Hepatocyte (in vitro differentiated cells): ENCODE results near the gene KRTAP9-8. TPM values are rescaled to one million over a fixed set of nuclear protein-coding genes. Genes with fewer than 3 reads are reported as not detected.
"Not testable (repeated sequence)": the region's sequence is repeated elsewhere in the genome, so short reads cannot be mapped to it uniquely, and the experiment has no call there.

ENCODE experiments used
- DNase-seq: peaks from one replicate; pipeline ENCODE4 v3.0.0-alpha.2; 2016; ENCODE audit warnings: low spot score
- H2AFZ ChIP-seq: fragments of 200-600 bp; sonication (generic); 2 replicates; pipeline ENCODE4 v1.6.0; 2016; ENCODE audit warnings: antibody characterized with exemption, mild to moderate bottlenecking
- H3K27ac ChIP-seq: fragments of 200-600 bp; sonication (generic); 2 replicates; pipeline ENCODE4 v1.5.1; 2016; ENCODE audit warnings: mild to moderate bottlenecking
- H3K27me3 ChIP-seq: fragments of 200-600 bp; sonication (generic); 2 replicates; pipeline ENCODE4 v1.6.1; 2016
- H3K36me3 ChIP-seq: fragments of 200-600 bp; sonication (generic); replicated peaks from 2 replicates; pipeline ENCODE4 v1.5.1; 2016; ENCODE audit warnings: low read depth; ENCODE audit not compliant: insufficient read depth
- H3K4me1 ChIP-seq: fragments of 200-600 bp; sonication (generic); 2 replicates; pipeline ENCODE4 v1.5.1; 2016; ENCODE audit warnings: mild to moderate bottlenecking, moderate library complexity; ENCODE audit not compliant: insufficient read depth
- H3K4me2 ChIP-seq: fragments of 200-600 bp; sonication (generic); 2 replicates; pipeline ENCODE4 v1.6.0; 2016
- H3K4me3 ChIP-seq: fragments of 200-600 bp; sonication (generic); 2 replicates; pipeline ENCODE4 v1.5.1; 2016; ENCODE audit warnings: mild to moderate bottlenecking
- H3K79me2 ChIP-seq: fragments of 200-600 bp; sonication (generic); 2 replicates; pipeline ENCODE4 v1.6.0; 2017; ENCODE audit warnings: mild to moderate bottlenecking
- H3K9me2 ChIP-seq: fragments of 200-600 bp; sonication (generic); replicated peaks from 2 replicates; pipeline ENCODE4 v1.6.0; 2017; ENCODE audit warnings: mild to moderate bottlenecking; ENCODE audit not compliant: insufficient read depth
- H3K9me3 ChIP-seq: fragments of 200-600 bp; sonication (generic); 2 replicates; pipeline ENCODE4 v1.5.1; 2016; ENCODE audit warnings: low read depth, mild to moderate bottlenecking
- H4K20me1 ChIP-seq: fragments of 200-600 bp; sonication (generic); 2 replicates; pipeline ENCODE4 v1.6.0; 2016; ENCODE audit warnings: mild to moderate bottlenecking; ENCODE audit not compliant: insufficient read depth, poor library complexity, severe bottlenecking
- CTCF ChIP-seq: fragments of 200-600 bp; sonication (generic); IDR thresholded peaks from 2 replicates; pipeline ENCODE4 v1.5.1; 2016; ENCODE audit warnings: antibody characterized with exemption, mild to moderate bottlenecking; ENCODE audit not compliant: poor library complexity
- EZH2 ChIP-seq: fragments of 200-600 bp; sonication (generic); IDR thresholded peaks from 2 replicates; pipeline ENCODE4 v1.6.1; 2016; ENCODE audit warnings: antibody characterized with exemption, mild to moderate bottlenecking, borderline replicate concordance
- EZH2phosphoT487 ChIP-seq: fragments of 200-600 bp; sonication (generic); IDR thresholded peaks from one replicate; pipeline ENCODE4 v1.6.1; 2018; ENCODE audit warnings: antibody characterized with exemption, mild to moderate bottlenecking, low read depth, moderate library complexity; ENCODE audit not compliant: unreplicated experiment, severe bottlenecking
- WGBS: methylation state at CpG from one replicate; pipeline ENCODE4 v1.1.6; 2016; ENCODE audit warnings: low lambda C conversion rate; ENCODE audit errors: missing lambda C conversion rate; 5-methylcytosine and 5-hydroxymethylcytosine counted together
- polyA plus RNA-seq: library from polyadenylated mRNA; unstranded; fragments of >200 nt; fragmentation: Nextera tagmentation; extraction: Ambion mirVana; gene quantifications from 2 replicates; pipeline ENCODE4 v1.2.1, GENCODE V29; 2016
- total RNA-seq: library from RNA; depleted of rRNA; stranded (reverse); fragments of >200 nt; gene quantifications from 2 replicates; pipeline ENCODE4 v1.2.3, GENCODE V29; 2014

KRTAP9-8 gene
- total and polyA plus RNA-seq, 2 experiments from 2014 or later = not detected

- Histone ChIP-seq H3K36me3 (no peaks in the 10 kb centered on the region), H3K27ac (no peak overlapping the region), H3K4me3 (no peak overlapping the region), H3K79me2 (no peaks in the 10 kb centered on the region), H4K20me1 (no peaks in the 10 kb centered on the region), H2AFZ (no peak overlapping the region), H3K9me3 (no peaks in the 10 kb centered on the region), H3K27me3 (peaks cover 28% of the 10 kb centered on the region), H3K4me1 (no peaks in the 10 kb centered on the region), H3K9me2 (no peaks in the 10 kb centered on the region), H3K4me2 (no peak overlapping the region)
- TF ChIP-seq CTCF = no peak
- no peak for TF ChIP-seq EZH2phosphoT487
- TF ChIP-seq EZH2 = no peak
- DNase-seq = no peak
Observed at GRCh38 chr17:41230094-41230493, 7.7 kb upstream of the KRTAP9-8 start.

- no peak for TF ChIP-seq EZH2
- TF ChIP-seq EZH2phosphoT487 = no peak
- TF ChIP-seq CTCF = no peak
- 84% methylated on average over 6 of the region's 6 CpGs for WGBS
Observed at GRCh38 chr17:41231731-41232130, 6.1 kb upstream of the KRTAP9-8 start.

DNA sequence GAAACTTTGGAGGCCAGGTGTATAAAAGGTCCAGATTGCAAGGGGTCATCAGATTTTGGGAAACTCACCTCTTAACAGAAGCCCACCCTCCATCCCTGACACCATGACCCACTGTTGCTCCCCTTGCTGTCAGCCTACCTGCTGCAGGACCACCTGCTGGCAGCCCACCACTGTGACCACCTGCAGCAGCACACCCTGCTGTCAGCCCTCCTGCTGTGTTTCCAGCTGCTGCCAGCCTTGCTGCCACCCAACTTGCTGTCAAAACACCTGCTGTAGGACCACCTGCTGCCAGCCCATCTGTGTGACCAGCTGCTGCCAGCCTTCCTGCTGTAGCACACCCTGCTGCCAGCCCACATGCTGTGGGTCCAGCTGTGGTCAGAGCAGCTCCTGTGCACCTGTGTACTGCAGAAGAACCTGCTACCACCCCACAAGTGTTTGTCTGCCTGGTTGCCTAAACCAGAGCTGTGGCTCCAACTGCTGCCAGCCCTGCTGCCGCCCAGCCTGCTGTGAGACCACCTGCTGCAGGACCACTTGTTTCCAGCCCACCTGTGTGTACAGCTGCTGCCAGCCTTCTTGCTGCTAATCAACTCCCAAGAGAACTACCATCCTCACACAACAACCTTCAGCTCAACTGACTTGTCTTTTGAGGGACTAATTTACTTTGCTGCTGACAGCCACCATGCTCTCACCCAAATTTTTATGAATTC lies 5.2 kb upstream of the KRTAP9-8 start, which contains the start of gene KRTAP9-3:
KRTAP9-3 (plus strand) TSS at position 51 of the 707 bp plus-strand sequence; CDS start at position 104, 53 bp downstream.
- H3K36me3 ChIP-seq = not testable (repeated sequence)

More at GRCh38 chr17:41231731-41232130, 6.1 kb upstream of the KRTAP9-8 start:
- no peak overlapping the region for H2AFZ ChIP-seq
- H3K4me1 ChIP-seq = no peaks in the 10 kb centered on the region
- H3K4me2 ChIP-seq = no peak overlapping the region
- no peak overlapping the region for H3K4me3 ChIP-seq
- DNase-seq = no peak
- no peaks in the 10 kb centered on the region for H3K36me3 ChIP-seq
- no peaks in the 10 kb centered on the region for H3K9me3 ChIP-seq
- H3K27ac ChIP-seq = no peak overlapping the region
- H3K27me3 ChIP-seq = peaks cover 28% of the 10 kb centered on the region
- no peaks in the 10 kb centered on the region for H3K9me2 ChIP-seq
- H4K20me1 ChIP-seq = no peaks in the 10 kb centered on the region
- no peaks in the 10 kb centered on the region for H3K79me2 ChIP-seq

DNA sequence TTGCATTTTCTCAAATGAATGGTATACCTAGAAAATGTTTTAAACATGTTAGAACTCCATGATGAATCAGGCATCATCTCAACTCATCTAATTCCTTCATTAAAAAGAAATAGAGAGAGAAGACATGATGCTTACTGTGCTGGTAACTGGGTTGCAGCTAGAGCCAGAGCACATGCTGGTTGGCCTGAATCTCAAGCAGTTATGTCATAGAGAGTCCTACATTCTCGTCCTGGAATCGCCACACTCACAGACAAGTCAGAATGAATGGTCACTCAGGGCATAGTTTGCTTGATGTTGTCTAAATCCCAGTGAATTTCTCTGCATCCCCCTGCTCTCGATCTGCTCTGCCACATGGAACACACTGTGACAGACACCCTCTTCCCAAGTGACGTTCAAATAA lies 683 bp upstream of the KRTAP9-8 start:
- H2AFZ ChIP-seq, H3K9me3 ChIP-seq, H3K27ac ChIP-seq, H3K9me2 ChIP-seq, H3K4me3 ChIP-seq, H3K79me2 ChIP-seq, H3K4me2 ChIP-seq, H3K36me3 ChIP-seq, H3K4me1 ChIP-seq, H4K20me1 ChIP-seq, DNase-seq: not testable (repeated sequence)
- H3K27me3 ChIP-seq = peaks cover 17% of the 10 kb centered on the region
- WGBS = 81% methylated on average over 4 of the region's 4 CpGs

More for the DNA sequence above, 5.2 kb upstream of the KRTAP9-8 start, which contains the start of gene KRTAP9-3:
- WGBS = 84% methylated on average over 1 of the region's 1 CpG
- H3K4me2 ChIP-seq, H3K9me2 ChIP-seq, H2AFZ ChIP-seq, H3K27ac ChIP-seq, H3K4me1 ChIP-seq, H3K4me3 ChIP-seq, H4K20me1 ChIP-seq, H3K9me3 ChIP-seq, H3K79me2 ChIP-seq, DNase-seq: not testable (repeated sequence)
- H3K27me3 ChIP-seq = peaks cover 28% of the 10 kb centered on the region

GRCh38 chr17:41246995-41247787 lies 9.4 kb downstream of the KRTAP9-8 start:
- H3K79me2 ChIP-seq, DNase-seq, H3K9me3 ChIP-seq, H3K4me2 ChIP-seq, H3K36me3 ChIP-seq, H4K20me1 ChIP-seq, H2AFZ ChIP-seq, H3K9me2 ChIP-seq, H3K27ac ChIP-seq, H3K4me1 ChIP-seq, H3K4me3 ChIP-seq: not testable (repeated sequence)
- peaks cover 12% of the 10 kb centered on the region for H3K27me3 ChIP-seq
- no CpG with 5 or more reads among the region's 2 CpGs for WGBS

- WGBS = 82% methylated on average over 1 of the region's 2 CpGs
Observed at GRCh38 chr17:41249637-41250240, 11.9 kb downstream of the KRTAP9-8 start, which contains the start of gene KRTAP9-4. TSS of gene KRTAP9-4 (plus strand) at chr17:41249687. CDS start at chr17:41249721, 34 bp downstream.

More at GRCh38 chr17:41249637-41250240, 11.9 kb downstream of the KRTAP9-8 start, which contains the start of gene KRTAP9-4:
- not testable (repeated sequence) for H3K36me3 ChIP-seq, H3K79me2 ChIP-seq, H3K9me3 ChIP-seq, H3K4me2 ChIP-seq, H3K27ac ChIP-seq, DNase-seq, H3K4me1 ChIP-seq, H3K9me2 ChIP-seq, H4K20me1 ChIP-seq, H2AFZ ChIP-seq, H3K4me3 ChIP-seq
- peaks cover 29% of the 10 kb centered on the region for H3K27me3 ChIP-seq
